IPS-20b (cell line): Measurements from ENCODE around the gene TENM3.
"Not testable (repeated sequence)": the region's sequence is repeated elsewhere in the genome, so short reads cannot be mapped to it uniquely, and the experiment has no call there.

Experiments used
- H3K27ac ChIP-seq: one replicate; pipeline ENCODE4 v1.5.1; 2013; ENCODE audit warnings: low read length
- H3K27me3 ChIP-seq: 2 replicates; pipeline ENCODE4 v1.6.1; 2013; ENCODE audit warnings: mild to moderate bottlenecking, low read length, inconsistent platforms; ENCODE audit not compliant: insufficient read depth
- H3K36me3 ChIP-seq: 2 replicates; pipeline ENCODE4 v1.6.1; 2013; ENCODE audit warnings: low read depth, mild to moderate bottlenecking, inconsistent platforms, low read length, moderate library complexity; ENCODE audit not compliant: insufficient read depth
- H3K4me1 ChIP-seq: 2 replicates; pipeline ENCODE4 v1.6.1; 2013; ENCODE audit warnings: mild to moderate bottlenecking, control low read depth, inconsistent platforms, low read length, moderate library complexity; ENCODE audit not compliant: insufficient read depth
- H3K4me3 ChIP-seq: 2 replicates; pipeline ENCODE4 v1.5.1; 2013; ENCODE audit warnings: mild to moderate bottlenecking, low read length, inconsistent platforms
- H3K9ac ChIP-seq: 2 replicates; pipeline ENCODE4 v1.6.1; 2013; ENCODE audit warnings: low read depth, mild to moderate bottlenecking, inconsistent platforms, low read length, moderate library complexity
- H3K9me3 ChIP-seq: 2 replicates; pipeline ENCODE4 v1.6.1; 2013; ENCODE audit warnings: mild to moderate bottlenecking, low read depth, low read length, inconsistent platforms; ENCODE audit not compliant: insufficient read depth

Gene TENM3

DNA sequence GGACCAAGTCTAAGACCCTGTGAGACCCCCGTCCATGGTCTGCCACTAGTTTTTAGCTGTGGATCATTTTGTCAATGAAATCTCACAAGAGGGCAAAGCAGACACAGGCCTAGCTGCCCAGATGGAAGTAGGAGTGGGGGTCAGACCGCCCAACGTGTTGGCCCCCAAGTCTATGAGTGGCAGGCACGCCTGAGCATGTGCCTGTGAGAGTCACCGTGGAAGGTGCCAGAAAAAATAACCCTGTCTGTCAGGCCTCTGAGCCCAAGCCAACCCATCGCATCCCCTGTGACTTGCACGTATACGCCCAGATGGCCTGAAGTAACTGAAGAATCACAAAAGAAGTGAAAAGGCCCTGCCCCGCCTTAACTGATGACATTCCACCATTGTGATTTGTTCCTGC is 570.9 kb downstream of the TENM3 start:
- not testable (repeated sequence) for H3K4me3 ChIP-seq, H3K4me1 ChIP-seq, H3K36me3 ChIP-seq, H3K9ac ChIP-seq, H3K27ac ChIP-seq, H3K27me3 ChIP-seq
- H3K9me3 ChIP-seq, result peaks cover 17% of the 10 kb centered on the region; the same call in 1 of the 2 replicates

- no peaks in the 10 kb centered on the region for H3K36me3 ChIP-seq
- H3K9ac ChIP-seq, result no peak overlapping the region
- H3K4me3 ChIP-seq, result no peak overlapping the region
- no peaks in the 10 kb centered on the region for H3K9me3 ChIP-seq
- H3K27me3 ChIP-seq, result no peaks in the 10 kb centered on the region
- H3K4me1 ChIP-seq, result no peaks in the 10 kb centered on the region
- H3K27ac ChIP-seq, result no peak overlapping the region
Measured at GRCh38 chr4:182818926-182819730, 575.9 kb downstream of the TENM3 start.

DNA sequence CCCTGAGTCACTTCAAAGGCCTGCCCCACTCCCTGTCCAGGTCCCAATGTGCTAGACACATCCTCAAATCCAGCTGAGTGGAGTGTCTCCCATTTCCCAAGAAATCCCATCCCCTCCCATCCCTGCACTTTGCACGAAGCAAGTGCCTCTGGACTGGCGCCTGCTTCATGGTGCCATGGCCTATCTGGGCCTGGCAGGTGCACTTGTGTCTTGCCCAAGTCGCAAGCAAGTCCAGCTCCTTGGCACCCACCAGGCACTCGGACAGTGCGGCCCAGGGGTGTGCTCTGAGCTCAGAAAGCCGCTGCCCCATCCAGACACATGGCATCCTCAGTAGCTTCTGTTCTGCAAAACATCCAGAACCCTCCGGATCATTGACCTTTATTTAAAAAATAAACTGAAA is 576.5 kb downstream of the TENM3 start:
- no peaks in the 10 kb centered on the region for H3K4me1 ChIP-seq
- H3K27me3 ChIP-seq, result no peaks in the 10 kb centered on the region
- no peaks in the 10 kb centered on the region for H3K9me3 ChIP-seq
- H3K9ac ChIP-seq, result no peak overlapping the region
- no peak overlapping the region for H3K4me3 ChIP-seq
- no peaks in the 10 kb centered on the region for H3K36me3 ChIP-seq
- no peak overlapping the region for H3K27ac ChIP-seq

- H3K4me3 ChIP-seq, result no peak overlapping the region
- H3K4me1 ChIP-seq, result no peaks in the 10 kb centered on the region; the same call in 1 of the 2 replicates
- no peaks in the 10 kb centered on the region for H3K9me3 ChIP-seq
- H3K9ac ChIP-seq, result no peak overlapping the region
- no peaks in the 10 kb centered on the region for H3K27me3 ChIP-seq
- no peaks in the 10 kb centered on the region for H3K36me3 ChIP-seq
- H3K27ac ChIP-seq, result no peak overlapping the region
Measured at GRCh38 chr4:182822554-182822953, 579.4 kb downstream of the TENM3 start.

DNA sequence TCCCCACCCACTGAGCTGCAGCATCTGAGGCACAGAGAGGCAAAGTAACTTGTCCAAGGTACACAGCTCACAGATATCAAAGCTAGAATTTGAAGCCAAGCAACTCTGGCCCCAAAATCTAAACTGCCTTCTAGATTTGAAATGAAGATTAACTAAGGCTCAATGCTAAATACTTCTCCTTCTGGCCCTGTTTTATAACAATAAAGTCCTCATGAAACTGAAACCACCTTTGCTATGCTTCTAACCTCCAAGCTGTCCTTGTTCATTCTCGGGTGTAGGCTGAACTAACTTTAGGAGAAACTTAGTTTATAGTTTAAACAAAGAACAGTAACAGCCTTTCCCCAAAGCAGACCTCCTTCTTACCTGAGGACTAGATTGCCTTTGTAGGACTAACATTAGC is 580.4 kb downstream of the TENM3 start:
- H3K9me3 ChIP-seq, result no peaks in the 10 kb centered on the region
- H3K4me3 ChIP-seq, result no peak overlapping the region
- no peaks in the 10 kb centered on the region for H3K27me3 ChIP-seq
- H3K36me3 ChIP-seq, result no peaks in the 10 kb centered on the region
- H3K27ac ChIP-seq, result no peak overlapping the region
- H3K9ac ChIP-seq, result no peak overlapping the region
- H3K4me1 ChIP-seq, result no peaks in the 10 kb centered on the region; the same call in 1 of the 2 replicates

GRCh38 chr4:182825003-182825402 is 581.8 kb downstream of the TENM3 start:
- Histone ChIP-seq H3K9ac (no peak overlapping the region), H3K36me3 (no peaks in the 10 kb centered on the region), H3K4me1 (no peaks in the 10 kb centered on the region; the same call in 1 of the 2 replicates), H3K27me3 (no peaks in the 10 kb centered on the region), H3K27ac (no peak overlapping the region), H3K9me3 (no peaks in the 10 kb centered on the region), H3K4me3 (no peak overlapping the region)

- Histone ChIP-seq H3K27me3 (no peaks in the 10 kb centered on the region), H3K27ac (no peak overlapping the region), H3K9ac (no peak overlapping the region), H3K36me3 (no peaks in the 10 kb centered on the region), H3K4me3 (no peak overlapping the region), H3K4me1 (no peaks in the 10 kb centered on the region; the same call in 1 of the 2 replicates), H3K9me3 (no peaks in the 10 kb centered on the region)
Measured at GRCh38 chr4:182825786-182826185, 582.6 kb downstream of the TENM3 start.

GRCh38 chr4:182826391-182826790 is 583.2 kb downstream of the TENM3 start:
- Histone ChIP-seq H3K27ac (no peak overlapping the region), H3K27me3 (no peaks in the 10 kb centered on the region), H3K4me3 (no peak overlapping the region), H3K4me1 (no peaks in the 10 kb centered on the region; the same call in 1 of the 2 replicates), H3K9me3 (no peaks in the 10 kb centered on the region), H3K9ac (no peak overlapping the region), H3K36me3 (no peaks in the 10 kb centered on the region)

- Histone ChIP-seq H3K4me3 (no peak overlapping the region), H3K27ac (no peak overlapping the region), H3K9ac (no peak overlapping the region), H3K27me3 (no peaks in the 10 kb centered on the region), H3K36me3 (no peaks in the 10 kb centered on the region), H3K9me3 (no peaks in the 10 kb centered on the region), H3K4me1 (no peaks in the 10 kb centered on the region; the same call in 1 of the 2 replicates)
Measured at GRCh38 chr4:182827166-182827565, 584.0 kb downstream of the TENM3 start.

- H3K9ac ChIP-seq, result no peak overlapping the region
- no peaks in the 10 kb centered on the region; the same call in 1 of the 2 replicates for H3K9me3 ChIP-seq
- no peak overlapping the region for H3K27ac ChIP-seq
- H3K27me3 ChIP-seq, result no peaks in the 10 kb centered on the region
- no peak overlapping the region for H3K4me3 ChIP-seq
- H3K4me1 ChIP-seq, result no peaks in the 10 kb centered on the region; the same call in 1 of the 2 replicates
- H3K36me3 ChIP-seq, result no peaks in the 10 kb centered on the region
Measured at GRCh38 chr4:182827954-182828353, 584.8 kb downstream of the TENM3 start.

GRCh38 chr4:182828360-182829025 is 585.3 kb downstream of the TENM3 start:
- Histone ChIP-seq H3K9ac (no peak overlapping the region), H3K4me3 (no peak overlapping the region), H3K4me1 (no peaks in the 10 kb centered on the region; the same call in 1 of the 2 replicates), H3K36me3 (no peaks in the 10 kb centered on the region), H3K27ac (no peak overlapping the region), H3K9me3 (no peaks in the 10 kb centered on the region; the same call in 1 of the 2 replicates), H3K27me3 (no peaks in the 10 kb centered on the region)

- Histone ChIP-seq H3K4me1 (no peaks in the 10 kb centered on the region; the same call in 1 of the 2 replicates), H3K9me3 (no peaks in the 10 kb centered on the region; the same call in 1 of the 2 replicates), H3K36me3 (no peaks in the 10 kb centered on the region), H3K27ac (no peak overlapping the region), H3K27me3 (no peaks in the 10 kb centered on the region), H3K9ac (no peak overlapping the region), H3K4me3 (no peak overlapping the region)
Measured at GRCh38 chr4:182829196-182829595, 586.0 kb downstream of the TENM3 start.
